Measurements from ENCODE around the gene GRID1. TPM values are rescaled to one million over a fixed set of nuclear protein-coding genes. Genes with fewer than 3 reads are reported as not detected.

GRID1 gene
- polyA plus RNA-seq, 1 donor (not counting 4 experiments of a cell fraction or from before 2014, with no cell fraction given), result 0.01 TPM

DNA sequence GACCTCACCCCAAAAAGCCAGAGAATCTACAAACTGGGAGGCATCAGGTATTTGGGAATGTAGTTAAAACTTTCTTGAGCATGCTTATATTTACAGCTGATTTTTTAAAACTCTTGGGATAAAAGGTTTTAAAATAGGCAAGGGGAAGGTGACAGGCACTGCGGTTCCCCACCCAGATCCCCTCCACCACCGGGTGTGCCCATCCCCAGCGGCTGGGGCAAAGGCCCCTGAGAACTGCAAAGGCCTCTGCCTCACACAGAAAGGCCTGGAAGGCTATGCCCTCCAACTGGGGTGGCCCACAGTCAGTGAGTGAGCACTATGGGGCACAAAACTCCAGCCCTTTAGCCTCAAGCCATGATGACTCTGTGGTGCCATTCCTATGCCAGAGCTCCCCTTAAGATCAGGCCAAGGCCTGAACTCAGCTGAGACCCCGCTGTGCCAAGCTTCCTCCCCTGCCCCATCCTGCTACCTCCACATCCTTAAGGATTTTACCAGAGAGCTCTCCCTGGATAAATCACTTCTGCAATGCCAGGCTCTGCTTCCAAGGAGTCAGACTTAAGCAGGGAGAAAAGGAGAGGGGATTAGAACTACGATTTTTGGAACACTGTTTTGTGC lies 299.1 kb downstream of the GRID1 start:
- TF ChIP-seq EZH2 (IDR thresholded peaks at IDR 0.05; ENCODE audit: low read length), result no peak
- TF ChIP-seq, protein P1, sequence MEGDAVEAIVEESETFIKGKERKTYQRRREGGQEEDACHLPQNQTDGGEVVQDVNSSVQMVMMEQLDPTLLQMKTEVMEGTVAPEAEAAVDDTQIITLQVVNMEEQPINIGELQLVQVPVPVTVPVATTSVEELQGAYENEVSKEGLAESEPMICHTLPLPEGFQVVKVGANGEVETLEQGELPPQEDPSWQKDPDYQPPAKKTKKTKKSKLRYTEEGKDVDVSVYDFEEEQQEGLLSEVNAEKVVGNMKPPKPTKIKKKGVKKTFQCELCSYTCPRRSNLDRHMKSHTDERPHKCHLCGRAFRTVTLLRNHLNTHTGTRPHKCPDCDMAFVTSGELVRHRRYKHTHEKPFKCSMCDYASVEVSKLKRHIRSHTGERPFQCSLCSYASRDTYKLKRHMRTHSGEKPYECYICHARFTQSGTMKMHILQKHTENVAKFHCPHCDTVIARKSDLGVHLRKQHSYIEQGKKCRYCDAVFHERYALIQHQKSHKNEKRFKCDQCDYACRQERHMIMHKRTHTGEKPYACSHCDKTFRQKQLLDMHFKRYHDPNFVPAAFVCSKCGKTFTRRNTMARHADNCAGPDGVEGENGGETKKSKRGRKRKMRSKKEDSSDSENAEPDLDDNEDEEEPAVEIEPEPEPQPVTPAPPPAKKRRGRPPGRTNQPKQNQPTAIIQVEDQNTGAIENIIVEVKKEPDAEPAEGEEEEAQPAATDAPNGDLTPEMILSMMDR (optimal IDR thresholded peaks at IDR 0.05 in 1 of 3, IDR thresholded peaks at IDR 0.05 in 1 of 3, conservative IDR thresholded peaks at IDR 0.05 in 1 of 3; ENCODE audit: extremely low read depth in 1 of 3, insufficient read depth in 2 of 3, low read length in 3 of 3), result no peak
- dilution Hi-C loops (cut with MboI; ENCODE audit: extremely low pct_ligation_motif_present, low sequenced_read_pairs), result no loop called here
- H3K36me3 ChIP-seq (ENCODE audit: control insufficient read depth in 2 of 2, extremely low read depth in 1 of 2, insufficient read depth in 2 of 2, low read length in 2 of 2), result no peaks in the 10 kb centered on the region
- H4K20me1 ChIP-seq (ENCODE audit: control insufficient read depth, extremely low read depth, insufficient read depth, low read length), result no peaks in the 10 kb centered on the region
- no peak overlapping the region for H2AFZ ChIP-seq (ENCODE audit: control insufficient read depth, low read length)
- H3K27ac ChIP-seq (ENCODE audit: control insufficient read depth, insufficient read depth, low read length), result no peak overlapping the region
- no peak overlapping the region for H3K9ac ChIP-seq (ENCODE audit: control insufficient read depth, extremely low read depth, insufficient read depth, low read length)
- no peak overlapping the region for H3K4me2 ChIP-seq (ENCODE audit: control insufficient read depth, extremely low read depth, insufficient read depth, low read depth, low read length)
- H3K4me1 ChIP-seq (ENCODE audit: control insufficient read depth, extremely low read depth, insufficient read depth, low read length), result no peaks in the 10 kb centered on the region
- no peaks in the 10 kb centered on the region for H3K9me3 ChIP-seq (ENCODE audit: control insufficient read depth, low read depth, low read length)
- no peaks in the 10 kb centered on the region for H3K27me3 ChIP-seq (ENCODE audit: control insufficient read depth, extremely low read depth, insufficient read depth, low read length)
- H3K4me3 ChIP-seq (ENCODE audit: control insufficient read depth in 2 of 3, extremely low read depth in 1 of 3, insufficient read depth in 2 of 3, low read depth in 1 of 3, low read length in 3 of 3), result no peak overlapping the region
- DNase-seq (ENCODE audit: low read depth, low spot score), result no peak
- H3K79me2 ChIP-seq (ENCODE audit: control insufficient read depth, insufficient read depth, low read length), result no peaks in the 10 kb centered on the region
- no peak for FAIRE-seq
- H3K9me1 ChIP-seq (ENCODE audit: control insufficient read depth, extremely low read depth, insufficient read depth, low read length), result no peaks in the 10 kb centered on the region

DNA sequence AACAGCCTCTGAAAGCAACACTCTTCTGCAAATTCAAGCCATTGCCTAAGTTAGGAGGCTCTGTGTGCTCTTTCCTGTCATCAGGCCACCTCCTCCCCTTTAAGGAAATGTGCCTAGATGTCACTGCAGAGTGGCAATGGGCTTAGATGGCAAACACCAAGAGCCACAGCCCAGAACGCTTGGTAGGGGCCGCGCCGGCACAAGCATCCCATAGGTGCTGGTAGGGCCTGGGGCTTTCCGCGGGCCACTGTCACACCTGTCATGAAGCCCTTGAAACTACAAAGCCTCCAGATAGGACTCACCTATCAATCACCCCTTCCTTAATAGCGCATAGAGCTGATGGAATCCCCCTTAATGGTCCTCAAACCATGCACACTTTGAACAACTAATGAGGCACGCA lies 299.9 kb downstream of the GRID1 start:
- H3K9ac ChIP-seq (ENCODE audit: control insufficient read depth, extremely low read depth, insufficient read depth, low read length), result no peak overlapping the region
- no peaks in the 10 kb centered on the region for H4K20me1 ChIP-seq (ENCODE audit: control insufficient read depth, extremely low read depth, insufficient read depth, low read length)
- H3K79me2 ChIP-seq (ENCODE audit: control insufficient read depth, insufficient read depth, low read length), result no peaks in the 10 kb centered on the region
- no peak overlapping the region for H2AFZ ChIP-seq (ENCODE audit: control insufficient read depth, low read length)
- no peaks in the 10 kb centered on the region for H3K9me1 ChIP-seq (ENCODE audit: control insufficient read depth, extremely low read depth, insufficient read depth, low read length)
- no peak overlapping the region for H3K27ac ChIP-seq (ENCODE audit: control insufficient read depth, insufficient read depth, low read length)
- H3K4me2 ChIP-seq (ENCODE audit: control insufficient read depth, extremely low read depth, insufficient read depth, low read depth, low read length), result no peak overlapping the region
- DNase-seq (ENCODE audit: low read depth, low spot score) (no peak), FAIRE-seq (no peak)
- H3K4me3 ChIP-seq (ENCODE audit: control insufficient read depth in 2 of 3, extremely low read depth in 1 of 3, insufficient read depth in 2 of 3, low read depth in 1 of 3, low read length in 3 of 3), result no peak overlapping the region
- no peaks in the 10 kb centered on the region for H3K27me3 ChIP-seq (ENCODE audit: control insufficient read depth, extremely low read depth, insufficient read depth, low read length)
- no peaks in the 10 kb centered on the region for H3K36me3 ChIP-seq (ENCODE audit: control insufficient read depth in 2 of 2, extremely low read depth in 1 of 2, insufficient read depth in 2 of 2, low read length in 2 of 2)
- no peak for TF ChIP-seq EZH2 (IDR thresholded peaks at IDR 0.05; ENCODE audit: low read length)
- TF ChIP-seq, protein P1 (optimal IDR thresholded peaks at IDR 0.05 in 1 of 3, IDR thresholded peaks at IDR 0.05 in 1 of 3, conservative IDR thresholded peaks at IDR 0.05 in 1 of 3; ENCODE audit: extremely low read depth in 1 of 3, insufficient read depth in 2 of 3, low read length in 3 of 3), result no peak
- dilution Hi-C loops (cut with MboI; ENCODE audit: extremely low pct_ligation_motif_present, low sequenced_read_pairs), result no loop called here
- H3K9me3 ChIP-seq (ENCODE audit: control insufficient read depth, low read depth, low read length), result no peaks in the 10 kb centered on the region
- H3K4me1 ChIP-seq (ENCODE audit: control insufficient read depth, extremely low read depth, insufficient read depth, low read length), result no peaks in the 10 kb centered on the region
